ENCODE data around the gene PSME3. TPM values are rescaled to one million over a fixed set of nuclear protein-coding genes. Genes with fewer than 3 reads are reported as not detected.
"Not testable (repeated sequence)": the region's sequence is repeated elsewhere in the genome, so short reads cannot be mapped to it uniquely, and the experiment has no call there.

PSME3 gene
- total RNA-seq, 1 donor from 2014 or later, result 62.6 TPM

- no peak overlapping the region for H3K4me3 ChIP-seq
- peaks cover 8% of the 10 kb centered on the region for H3K27me3 ChIP-seq (ENCODE audit: low read depth)
- H3K36me3 ChIP-seq, result no peaks in the 10 kb centered on the region
- H3K9me3 ChIP-seq (replicated peaks), result peaks cover 14% of the 10 kb centered on the region
- H3K4me1 ChIP-seq, result no peaks in the 10 kb centered on the region
- TF ChIP-seq, protein P1, sequence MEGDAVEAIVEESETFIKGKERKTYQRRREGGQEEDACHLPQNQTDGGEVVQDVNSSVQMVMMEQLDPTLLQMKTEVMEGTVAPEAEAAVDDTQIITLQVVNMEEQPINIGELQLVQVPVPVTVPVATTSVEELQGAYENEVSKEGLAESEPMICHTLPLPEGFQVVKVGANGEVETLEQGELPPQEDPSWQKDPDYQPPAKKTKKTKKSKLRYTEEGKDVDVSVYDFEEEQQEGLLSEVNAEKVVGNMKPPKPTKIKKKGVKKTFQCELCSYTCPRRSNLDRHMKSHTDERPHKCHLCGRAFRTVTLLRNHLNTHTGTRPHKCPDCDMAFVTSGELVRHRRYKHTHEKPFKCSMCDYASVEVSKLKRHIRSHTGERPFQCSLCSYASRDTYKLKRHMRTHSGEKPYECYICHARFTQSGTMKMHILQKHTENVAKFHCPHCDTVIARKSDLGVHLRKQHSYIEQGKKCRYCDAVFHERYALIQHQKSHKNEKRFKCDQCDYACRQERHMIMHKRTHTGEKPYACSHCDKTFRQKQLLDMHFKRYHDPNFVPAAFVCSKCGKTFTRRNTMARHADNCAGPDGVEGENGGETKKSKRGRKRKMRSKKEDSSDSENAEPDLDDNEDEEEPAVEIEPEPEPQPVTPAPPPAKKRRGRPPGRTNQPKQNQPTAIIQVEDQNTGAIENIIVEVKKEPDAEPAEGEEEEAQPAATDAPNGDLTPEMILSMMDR (IDR thresholded peaks at IDR 0.05; ENCODE audit: borderline replicate concordance), result no peak
- H3K27ac ChIP-seq (replicated peaks), result no peak overlapping the region
- no peak for DNase-seq
- intact Hi-C loops (cut with micrococcal nuclease), result no loop called here
These were observed 38.5 kb downstream of the PSME3 start for GRCh38 chr17:42871647-42872046.

- Histone ChIP-seq H3K4me1 (no peaks in the 10 kb centered on the region), H3K36me3 (no peaks in the 10 kb centered on the region), H3K27me3 (ENCODE audit: low read depth) (peaks cover 10% of the 10 kb centered on the region), H3K27ac (replicated peaks) (no peak overlapping the region), H3K9me3 (replicated peaks) (peaks cover 14% of the 10 kb centered on the region), H3K4me3 (no peak overlapping the region)
- intact Hi-C loops (cut with micrococcal nuclease), result no loop called here
- TF ChIP-seq, protein P1 (IDR thresholded peaks at IDR 0.05; ENCODE audit: borderline replicate concordance), result no peak
- DNase-seq, result no peak
These were observed 39.2 kb downstream of the PSME3 start for GRCh38 chr17:42872251-42872965.

- Histone ChIP-seq H3K36me3 (no peaks in the 10 kb centered on the region), H3K27ac (replicated peaks) (no peak overlapping the region), H3K9me3 (replicated peaks) (peaks cover 14% of the 10 kb centered on the region), H3K27me3 (ENCODE audit: low read depth) (peaks cover 17% of the 10 kb centered on the region), H3K4me3 (no peak overlapping the region), H3K4me1 (no peaks in the 10 kb centered on the region)
- intact Hi-C loops (cut with micrococcal nuclease), result no loop called here
- no peak for DNase-seq
- TF ChIP-seq, protein P1 (IDR thresholded peaks at IDR 0.05; ENCODE audit: borderline replicate concordance), result no peak
These were observed 40.1 kb downstream of the PSME3 start for GRCh38 chr17:42873315-42873714.

DNA sequence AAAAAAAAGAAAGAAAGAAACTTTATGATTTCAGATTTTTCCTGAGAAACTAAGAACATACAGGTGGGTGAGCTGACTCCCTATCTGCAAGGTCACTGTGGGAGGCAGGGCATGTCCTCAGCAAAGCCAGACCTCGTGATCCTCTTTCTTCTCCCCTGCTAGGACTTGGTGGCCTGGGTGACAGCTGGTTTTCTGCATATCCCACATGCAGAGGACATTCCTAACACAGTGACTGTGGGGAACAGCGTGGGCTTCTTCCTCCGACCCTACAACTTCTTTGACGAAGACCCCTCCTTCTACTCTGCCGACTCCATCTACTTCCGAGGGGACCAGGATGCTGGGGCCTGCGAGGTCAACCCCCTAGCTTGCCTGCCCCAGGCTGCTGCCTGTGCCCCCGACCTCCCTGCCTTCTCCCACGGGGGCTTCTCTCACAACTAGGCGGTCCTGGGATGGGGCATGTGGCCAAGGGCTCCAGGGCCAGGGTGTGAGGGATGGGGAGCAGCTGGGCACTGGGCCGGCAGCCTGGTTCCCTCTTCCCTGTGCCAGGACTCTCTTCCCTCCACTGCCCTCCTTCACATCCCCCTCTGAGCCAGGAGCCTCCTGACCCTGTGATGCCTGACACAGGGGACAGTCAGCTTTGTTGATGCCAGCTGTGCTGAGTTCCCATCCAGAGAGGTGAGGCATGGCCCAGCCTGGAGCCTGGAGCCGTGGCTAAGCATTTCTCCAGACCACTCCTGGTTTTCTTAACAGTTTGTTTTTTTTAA lies 40.9 kb downstream of the PSME3 start:
- DNase-seq; H3K27ac ChIP-seq (replicated peaks); intact Hi-C loops (cut with micrococcal nuclease); H3K4me3 ChIP-seq; H3K36me3 ChIP-seq; H3K4me1 ChIP-seq: not testable (repeated sequence)
- Histone ChIP-seq H3K9me3 (replicated peaks) (peaks cover 14% of the 10 kb centered on the region), H3K27me3 (ENCODE audit: low read depth) (peaks cover 18% of the 10 kb centered on the region)

GRCh38 chr17:42877037-42877436 lies 43.8 kb downstream of the PSME3 start:
- TF ChIP-seq, protein P1 (IDR thresholded peaks at IDR 0.05; ENCODE audit: borderline replicate concordance), result no peak
- Histone ChIP-seq H3K4me3 (no peak overlapping the region), H3K36me3 (no peaks in the 10 kb centered on the region), H3K9me3 (replicated peaks) (no peaks in the 10 kb centered on the region), H3K27ac (replicated peaks) (no peak overlapping the region), H3K4me1 (no peaks in the 10 kb centered on the region), H3K27me3 (ENCODE audit: low read depth) (peaks cover 18% of the 10 kb centered on the region)
- intact Hi-C loops (cut with micrococcal nuclease), result no loop called here
- no peak for DNase-seq

Measured in left ventricle myocardium inferior (tissue), 1 donor.